Activated naive CD8-positive, alpha-beta T cell treated with anti-CD3 and anti-CD28 coated beads, Interleukin-2, amount 50 U/mL, for 24 hours (primary cell): ENCODE data around the gene GATA2.

ENCODE experiments used
- ATAC-seq: fragments of 150-1000 bp; cut with Tn5 transposase; one replicate; pipeline ENCODE4 v1.10.0; 2021
- DNase-seq: peaks from one replicate; pipeline ENCODE4 v3.0.0; 2021
- H3K27ac Mint-ChIP-seq: one replicate; pipeline ENCODE4 v1.8.0; 2021; ENCODE audit warnings: mild to moderate bottlenecking, mixed read lengths
- H3K27me3 Mint-ChIP-seq: one replicate; pipeline ENCODE4 v1.8.0; 2021; ENCODE audit warnings: mixed read lengths
- H3K36me3 Mint-ChIP-seq: one replicate; pipeline ENCODE4 v1.8.0; 2021; ENCODE audit warnings: low read depth, mixed read lengths
- H3K4me1 Mint-ChIP-seq: one replicate; pipeline ENCODE4 v1.8.0; 2021; ENCODE audit warnings: mixed read lengths
- H3K4me3 Mint-ChIP-seq: one replicate; pipeline ENCODE4 v1.8.0; 2021; ENCODE audit warnings: mild to moderate bottlenecking, moderate library complexity, mixed read lengths
- H3K9me3 Mint-ChIP-seq: one replicate; pipeline ENCODE4 v1.8.0; 2021; ENCODE audit warnings: mixed read lengths

GATA2 gene

GRCh38 chr3:128464702-128465101 is 28.3 kb downstream of the GATA2 start:
- Mint-ChIP-seq H3K36me3 (no peaks in the 10 kb centered on the region), H3K27me3 (peaks cover 24% of the 10 kb centered on the region), H3K4me3 (no peak overlapping the region), H3K9me3 (no peaks in the 10 kb centered on the region), H3K27ac (no peak overlapping the region), H3K4me1 (peaks cover 8% of the 10 kb centered on the region)
- ATAC-seq (no peak), DNase-seq (no peak)

GRCh38 chr3:128464188-128464587 is 28.8 kb downstream of the GATA2 start:
- H3K4me1 Mint-ChIP-seq = peaks cover 8% of the 10 kb centered on the region
- DNase-seq = no peak
- no peak for ATAC-seq
- peaks cover 25% of the 10 kb centered on the region for H3K27me3 Mint-ChIP-seq
- H3K36me3 Mint-ChIP-seq = no peaks in the 10 kb centered on the region
- no peak overlapping the region for H3K4me3 Mint-ChIP-seq
- no peaks in the 10 kb centered on the region for H3K9me3 Mint-ChIP-seq
- H3K27ac Mint-ChIP-seq = no peak overlapping the region

GRCh38 chr3:128463771-128464170 is 29.2 kb downstream of the GATA2 start:
- no peak for ATAC-seq
- Mint-ChIP-seq H3K4me3 (no peak overlapping the region), H3K27me3 (peaks cover 25% of the 10 kb centered on the region)

GRCh38 chr3:128463354-128463753 is 29.6 kb downstream of the GATA2 start:
- H3K4me1 Mint-ChIP-seq = peaks cover 8% of the 10 kb centered on the region
- no peak for ATAC-seq
- H3K4me3 Mint-ChIP-seq = no peak overlapping the region
- H3K27ac Mint-ChIP-seq = no peak overlapping the region
- H3K36me3 Mint-ChIP-seq = no peaks in the 10 kb centered on the region
- peaks cover 25% of the 10 kb centered on the region for H3K27me3 Mint-ChIP-seq
- no peaks in the 10 kb centered on the region for H3K9me3 Mint-ChIP-seq
- no peak for DNase-seq

More at GRCh38 chr3:128463771-128464170, 29.2 kb downstream of the GATA2 start:
- H3K4me1 Mint-ChIP-seq = peaks cover 8% of the 10 kb centered on the region
- H3K27ac Mint-ChIP-seq = no peak overlapping the region
- H3K36me3 Mint-ChIP-seq = no peaks in the 10 kb centered on the region
- no peak for DNase-seq
- H3K9me3 Mint-ChIP-seq = no peaks in the 10 kb centered on the region

GRCh38 chr3:128462931-128463330 is 30.1 kb downstream of the GATA2 start:
- H3K27me3 Mint-ChIP-seq = peaks cover 25% of the 10 kb centered on the region
- no peak for DNase-seq
- no peak overlapping the region for H3K27ac Mint-ChIP-seq
- no peak for ATAC-seq
- no peak overlapping the region for H3K4me3 Mint-ChIP-seq
- no peaks in the 10 kb centered on the region for H3K9me3 Mint-ChIP-seq
- no peaks in the 10 kb centered on the region for H3K36me3 Mint-ChIP-seq
- peaks cover 8% of the 10 kb centered on the region for H3K4me1 Mint-ChIP-seq

- peaks cover 25% of the 10 kb centered on the region for H3K27me3 Mint-ChIP-seq
- DNase-seq (no peak), ATAC-seq (no peak)
- H3K4me3 Mint-ChIP-seq = no peak overlapping the region
- no peak overlapping the region for H3K27ac Mint-ChIP-seq
- no peaks in the 10 kb centered on the region for H3K36me3 Mint-ChIP-seq
- peaks cover 7% of the 10 kb centered on the region for H3K4me1 Mint-ChIP-seq
- H3K9me3 Mint-ChIP-seq = no peaks in the 10 kb centered on the region
Observed at GRCh38 chr3:128462341-128462910, 30.6 kb downstream of the GATA2 start.

- Mint-ChIP-seq H3K9me3 (no peaks in the 10 kb centered on the region), H3K27me3 (peaks cover 20% of the 10 kb centered on the region), H3K27ac (no peak overlapping the region), H3K4me1 (peaks cover under 1% of the 10 kb centered on the region), H3K36me3 (no peaks in the 10 kb centered on the region), H3K4me3 (no peak overlapping the region)
- ATAC-seq (no peak), DNase-seq (no peak)
Observed at GRCh38 chr3:128461731-128462130, 31.3 kb downstream of the GATA2 start.

- no peaks in the 10 kb centered on the region for H3K36me3 Mint-ChIP-seq
- no peak for DNase-seq
- no peaks in the 10 kb centered on the region for H3K4me1 Mint-ChIP-seq
- ATAC-seq = no peak
- H3K9me3 Mint-ChIP-seq = no peaks in the 10 kb centered on the region
- no peak overlapping the region for H3K4me3 Mint-ChIP-seq
- H3K27me3 Mint-ChIP-seq = peaks cover 18% of the 10 kb centered on the region
- H3K27ac Mint-ChIP-seq = no peak overlapping the region
Observed at GRCh38 chr3:128459461-128459820, 33.6 kb downstream of the GATA2 start.

GRCh38 chr3:128458746-128459460 is 34.1 kb downstream of the GATA2 start:
- H3K27ac Mint-ChIP-seq = no peak overlapping the region
- no peak for ATAC-seq
- no peak for DNase-seq

GRCh38 chr3:128457937-128458336 is 35.1 kb downstream of the GATA2 start:
- Mint-ChIP-seq H3K27me3 (peaks cover 19% of the 10 kb centered on the region), H3K27ac (no peak overlapping the region)
- no peak for ATAC-seq

More at GRCh38 chr3:128458746-128459460, 34.1 kb downstream of the GATA2 start:
- Mint-ChIP-seq H3K9me3 (no peaks in the 10 kb centered on the region), H3K27me3 (peaks cover 19% of the 10 kb centered on the region), H3K4me3 (no peak overlapping the region), H3K36me3 (no peaks in the 10 kb centered on the region), H3K4me1 (no peaks in the 10 kb centered on the region)

GRCh38 chr3:128456776-128457715 is 36.0 kb downstream of the GATA2 start:
- Mint-ChIP-seq H3K4me1 (no peaks in the 10 kb centered on the region), H3K27me3 (peaks cover 19% of the 10 kb centered on the region), H3K4me3 (no peak overlapping the region), H3K27ac (no peak overlapping the region), H3K9me3 (no peaks in the 10 kb centered on the region), H3K36me3 (no peaks in the 10 kb centered on the region)
- DNase-seq = no peak
- ATAC-seq = no peak

More at GRCh38 chr3:128457937-128458336, 35.1 kb downstream of the GATA2 start:
- no peaks in the 10 kb centered on the region for H3K9me3 Mint-ChIP-seq
- no peak for DNase-seq
- no peaks in the 10 kb centered on the region for H3K4me1 Mint-ChIP-seq
- no peak overlapping the region for H3K4me3 Mint-ChIP-seq
- H3K36me3 Mint-ChIP-seq = no peaks in the 10 kb centered on the region

GRCh38 chr3:128455786-128456748 is 36.9 kb downstream of the GATA2 start:
- Mint-ChIP-seq H3K9me3 (peaks cover under 1% of the 10 kb centered on the region), H3K4me1 (no peaks in the 10 kb centered on the region), H3K27ac (no peak overlapping the region), H3K36me3 (no peaks in the 10 kb centered on the region), H3K4me3 (no peak overlapping the region), H3K27me3 (peaks cover 20% of the 10 kb centered on the region)
- DNase-seq = no peak
- ATAC-seq = no peak

GRCh38 chr3:128455116-128455515 is 37.9 kb downstream of the GATA2 start:
- no peaks in the 10 kb centered on the region for H3K4me1 Mint-ChIP-seq
- H3K27me3 Mint-ChIP-seq = peaks cover 25% of the 10 kb centered on the region
- ATAC-seq = no peak
- H3K27ac Mint-ChIP-seq = no peak overlapping the region
- DNase-seq = no peak
- H3K9me3 Mint-ChIP-seq = peaks cover 8% of the 10 kb centered on the region
- no peaks in the 10 kb centered on the region for H3K36me3 Mint-ChIP-seq
- H3K4me3 Mint-ChIP-seq = no peak overlapping the region

GRCh38 chr3:128454310-128454618 is 38.7 kb downstream of the GATA2 start:
- DNase-seq (no peak), ATAC-seq (no peak)
- Mint-ChIP-seq H3K36me3 (no peaks in the 10 kb centered on the region), H3K9me3 (peaks cover 8% of the 10 kb centered on the region), H3K27ac (no peak overlapping the region), H3K27me3 (peaks cover 21% of the 10 kb centered on the region), H3K4me3 (no peak overlapping the region), H3K4me1 (peaks cover under 1% of the 10 kb centered on the region)
